LHCN-M2 (cell line): Measurements from ENCODE around the gene NMUR2. TPM values are rescaled to one million over a fixed set of nuclear protein-coding genes. Genes with fewer than 3 reads are reported as not detected.

Experiments used
- DNase-seq: peaks from one replicate; pipeline ENCODE4 v3.0.0-alpha.2; 2012; ENCODE audit warnings: low read depth
- polyA plus RNA-seq: library from polyadenylated mRNA; unstranded; fragments of >200 nt; gene quantifications from one replicate; pipeline ENCODE4 v1.2.1, GENCODE V29; 2012; ENCODE audit warnings: missing spikeins
- total RNA-seq: library from RNA; depleted of rRNA; stranded (reverse); fragments of >200 nt; gene quantifications from 2 replicates; pipeline ENCODE4 v1.2.3, GENCODE V29; 2014; rRNA removed

The NMUR2 gene
- not detected in 2 replicates for total RNA-seq
- polyA plus RNA-seq: not detected

GRCh38 chr5:152405145-152405544 lies at the start of gene NMUR2:
TSS of gene NMUR2 (minus strand) at chr5:152405279. CDS start at chr5:152405113, 166 bp downstream.
- no peak for DNase-seq

- no peak for DNase-seq
Measured at GRCh38 chr5:152443935-152444334, 38.9 kb upstream of the NMUR2 start.

GRCh38 chr5:152439791-152440190 lies 34.7 kb upstream of the NMUR2 start:
- DNase-seq: no peak

- DNase-seq: no peak
Measured at GRCh38 chr5:152437866-152438265, 32.8 kb upstream of the NMUR2 start.

DNA sequence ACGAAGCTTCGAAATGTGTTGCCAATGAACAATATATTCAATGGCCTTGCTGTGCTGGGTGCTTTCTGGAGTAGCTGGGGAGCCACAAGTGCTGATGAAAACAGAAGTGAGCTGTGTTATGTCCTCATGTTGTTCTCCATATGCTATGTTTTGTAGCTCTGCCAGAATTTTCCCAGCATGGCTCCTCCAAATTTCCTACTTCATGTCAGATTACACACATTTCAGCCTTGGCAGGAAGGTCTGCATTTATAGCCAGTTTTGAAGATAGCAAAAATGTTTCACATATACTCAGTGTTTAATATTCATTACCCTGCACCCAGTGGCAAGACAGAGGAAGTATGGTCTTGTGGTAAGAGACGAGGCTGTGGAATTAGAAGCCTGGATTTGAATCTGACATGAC lies 22.6 kb upstream of the NMUR2 start:
- no peak for DNase-seq

GRCh38 chr5:152425083-152425482 lies 20.0 kb upstream of the NMUR2 start:
- DNase-seq: no peak

DNA sequence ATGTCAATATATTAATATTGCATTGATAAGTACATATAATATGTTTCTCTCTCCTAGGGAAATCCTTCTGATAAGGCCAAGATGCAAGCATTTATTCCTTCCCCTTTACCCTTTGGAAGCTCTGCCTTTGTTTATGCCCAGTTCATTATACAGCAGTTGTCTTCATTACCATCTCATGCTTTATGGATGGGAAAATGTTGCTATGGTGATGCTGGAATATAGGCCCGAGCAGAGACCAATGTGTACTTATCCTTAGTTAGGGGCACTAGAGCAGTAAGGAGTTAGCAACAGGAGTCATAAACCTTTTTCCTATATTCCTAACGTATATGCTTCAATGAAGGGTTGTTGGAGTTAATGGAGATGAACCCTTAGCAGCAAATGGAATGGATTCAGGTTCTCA lies 19.4 kb upstream of the NMUR2 start:
- DNase-seq: no peak

DNA sequence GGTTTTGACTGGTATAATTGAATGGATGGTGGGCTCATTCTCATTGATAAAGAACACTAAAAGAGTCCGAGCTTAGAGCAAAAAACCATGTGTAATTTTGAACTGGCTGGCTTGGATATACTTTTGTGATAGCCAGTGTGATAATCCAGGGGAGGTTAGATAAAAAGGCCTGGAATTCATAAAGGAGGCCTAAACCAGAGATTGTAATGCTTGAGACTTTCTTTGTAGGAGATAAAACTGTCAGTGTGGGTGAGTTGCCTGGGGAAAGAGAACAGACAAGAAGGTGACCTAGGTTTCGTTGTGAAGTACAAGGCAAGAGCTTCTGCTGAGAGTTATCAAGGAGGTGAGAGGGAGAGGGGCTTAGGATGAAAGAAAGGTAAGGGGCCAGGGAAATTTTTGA lies 17.0 kb upstream of the NMUR2 start:
- no peak for DNase-seq

DNA sequence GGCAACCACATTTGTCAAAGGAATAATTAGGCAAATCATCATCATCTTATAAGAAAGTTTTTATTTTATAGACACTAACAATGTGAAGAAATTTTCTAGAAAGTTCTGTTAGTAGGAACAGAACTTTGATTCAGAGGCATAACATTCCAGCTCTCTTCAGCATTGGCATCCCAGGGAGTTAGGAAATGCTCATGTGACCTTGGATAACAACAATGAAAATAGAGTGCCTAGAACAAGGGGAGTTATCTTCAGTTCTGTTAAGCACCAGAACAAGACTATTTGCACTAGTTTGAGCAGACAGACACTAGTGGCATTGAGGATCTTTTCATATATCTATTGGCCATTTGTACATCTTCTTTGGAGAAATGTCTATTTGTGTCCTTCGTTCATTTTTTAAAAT lies 7.0 kb upstream of the NMUR2 start:
- no peak for DNase-seq

DNA sequence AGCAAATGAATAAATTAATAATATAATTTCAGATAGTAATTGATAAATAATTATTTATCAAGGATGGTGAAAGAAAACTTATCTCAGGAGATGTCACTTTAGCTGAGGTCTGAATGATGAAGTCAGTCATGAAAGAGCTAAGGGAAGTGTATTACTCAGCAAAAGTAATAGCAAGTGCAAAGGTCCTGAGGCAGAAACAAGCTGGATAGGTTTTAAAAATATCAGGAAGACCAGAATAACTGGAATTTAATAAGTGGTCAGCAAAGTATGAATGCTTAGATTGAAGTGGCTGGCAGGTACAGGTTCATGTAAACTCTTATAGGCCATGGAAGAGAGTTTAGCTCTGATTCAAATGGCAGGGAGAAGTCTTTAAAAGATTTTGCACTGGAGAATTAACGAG lies 1.0 kb upstream of the NMUR2 start:
- no peak for DNase-seq

DNA sequence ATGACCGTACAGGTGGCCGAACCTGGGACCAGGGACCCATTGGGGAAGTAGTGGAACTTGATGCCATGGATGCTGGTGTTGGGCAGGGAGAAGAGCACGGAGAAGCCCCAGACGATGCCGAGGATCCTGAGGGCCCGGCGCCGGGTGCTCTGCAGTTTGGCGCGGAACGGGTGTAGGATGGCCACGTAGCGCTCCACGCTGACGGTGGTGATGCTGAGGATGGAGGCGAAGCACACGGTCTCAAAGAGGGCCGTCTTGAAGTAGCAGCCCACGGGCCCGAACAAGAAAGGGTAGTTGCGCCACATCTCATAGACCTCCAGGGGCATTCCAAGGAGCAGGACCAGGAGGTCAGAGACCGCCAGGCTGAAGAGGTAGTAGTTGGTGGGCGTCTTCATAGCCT lies 585 bp downstream of the NMUR2 start:
- no peak for DNase-seq

- DNase-seq: no peak
Measured at GRCh38 chr5:152403046-152403445, 2.0 kb downstream of the NMUR2 start.

DNA sequence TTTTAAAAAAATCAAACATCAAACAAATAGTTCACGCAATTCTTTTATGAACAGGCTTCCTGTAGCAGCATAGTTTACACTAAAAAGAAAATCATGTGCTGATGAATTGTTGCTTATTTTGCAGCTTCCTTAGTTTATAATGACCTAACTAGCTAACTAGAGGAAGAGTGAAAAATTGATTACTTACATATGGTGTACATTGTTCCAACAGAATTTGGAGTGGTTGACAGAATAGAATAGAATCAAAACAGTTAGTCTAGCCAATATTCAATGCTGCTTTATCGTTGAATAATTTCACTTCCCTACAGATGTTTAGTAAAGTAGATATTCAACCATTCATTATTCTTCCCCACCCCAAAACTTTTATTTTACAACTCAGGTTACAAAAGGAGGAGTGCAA lies 4.2 kb downstream of the NMUR2 start:
- no peak for DNase-seq

GRCh38 chr5:152397581-152397980 lies 7.5 kb downstream of the NMUR2 start:
- no peak for DNase-seq

GRCh38 chr5:152393441-152393840 lies 11.6 kb downstream of the NMUR2 start:
- DNase-seq: no peak

GRCh38 chr5:152389208-152389849 lies 15.8 kb downstream of the NMUR2 start:
- no peak for DNase-seq

DNA sequence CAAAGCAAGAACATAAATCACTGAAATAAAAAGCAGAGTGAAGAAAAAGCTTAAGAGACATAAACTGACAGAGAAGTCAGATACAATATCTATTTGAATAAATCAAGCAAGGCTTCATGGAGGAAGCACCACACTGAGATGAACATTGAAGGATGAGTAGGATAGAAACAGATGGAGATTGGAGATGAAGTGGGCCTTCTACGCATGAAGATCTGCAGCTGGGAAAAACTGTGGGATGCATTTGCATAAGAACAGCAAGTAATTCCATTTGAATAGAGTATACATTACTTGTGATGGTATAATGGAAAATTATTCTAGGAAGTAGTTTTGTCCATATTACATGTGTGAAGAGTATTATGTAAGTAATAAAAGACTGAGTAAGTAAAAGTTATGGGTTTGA lies 16.5 kb downstream of the NMUR2 start:
- DNase-seq: no peak

- no peak for DNase-seq
Measured at GRCh38 chr5:152380415-152381123, 24.5 kb downstream of the NMUR2 start.

- no peak for DNase-seq
Measured at GRCh38 chr5:152379331-152379730, 25.7 kb downstream of the NMUR2 start.

DNA sequence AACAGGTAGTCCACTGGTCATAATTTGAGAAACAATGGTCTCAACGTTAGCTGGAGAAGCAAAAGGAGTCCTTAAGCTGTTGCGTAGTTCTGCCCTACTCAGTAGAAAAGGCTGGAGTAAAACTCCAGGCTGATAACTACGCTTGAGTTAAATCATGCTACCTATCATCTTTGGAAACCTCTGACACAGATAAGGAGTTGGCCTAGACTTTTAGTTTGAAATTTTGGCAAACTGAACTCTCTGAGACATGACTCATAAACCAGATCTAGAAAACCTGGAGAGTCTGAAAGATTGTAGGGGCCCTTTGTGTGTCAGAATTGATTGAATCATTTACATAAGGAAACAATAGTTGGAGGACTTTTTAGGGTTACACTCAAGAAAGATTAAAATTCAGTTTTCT lies 26.3 kb downstream of the NMUR2 start:
- DNase-seq: no peak

DNA sequence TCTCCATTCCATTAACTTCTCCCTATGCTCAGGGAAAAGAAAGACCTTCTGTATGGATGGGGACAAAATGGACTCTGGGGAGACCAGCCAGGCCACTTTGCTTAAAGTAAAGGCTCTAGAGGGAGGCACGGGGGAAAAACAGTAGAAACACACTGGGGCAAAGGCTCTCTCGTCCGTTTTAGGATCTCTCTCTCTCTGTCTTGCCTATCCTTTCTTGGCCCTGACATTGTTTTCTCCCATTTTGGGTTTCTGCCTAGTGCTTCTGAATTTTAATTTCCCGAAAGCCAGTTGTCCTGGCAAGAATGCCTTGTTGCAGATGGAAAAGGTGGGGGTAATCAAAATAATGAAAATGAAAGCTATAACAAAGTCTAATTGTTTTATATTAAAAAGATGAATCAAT lies 28.2 kb downstream of the NMUR2 start:
- DNase-seq: no peak

GRCh38 chr5:152374711-152375275 lies 30.3 kb downstream of the NMUR2 start:
- no peak for DNase-seq

DNA sequence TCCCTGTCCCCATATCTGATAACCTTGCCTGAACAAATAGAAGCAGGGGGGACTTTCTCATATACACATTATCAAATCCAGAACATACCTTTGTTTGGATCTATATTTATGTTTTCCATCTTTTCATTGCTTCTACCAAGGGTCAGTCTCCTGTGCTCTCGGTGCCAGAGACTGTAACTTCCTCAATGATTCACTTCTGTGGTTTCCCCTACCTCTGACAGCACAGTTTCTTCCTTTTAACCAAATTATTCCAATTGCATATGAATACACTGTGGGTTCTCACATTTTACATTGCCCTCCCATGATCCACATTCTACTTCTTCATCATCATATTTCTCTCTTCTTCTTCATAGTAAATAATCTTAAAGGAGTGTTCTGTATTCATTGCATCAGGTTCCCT lies 32.2 kb downstream of the NMUR2 start:
- DNase-seq: no peak
